ENCODE measurements around the gene LRMDA. TPM values are rescaled to one million over a fixed set of nuclear protein-coding genes. Genes with fewer than 3 reads are reported as not detected.

The LRMDA gene
- total RNA-seq, 1 donor from 2014 or later: not detected

DNA sequence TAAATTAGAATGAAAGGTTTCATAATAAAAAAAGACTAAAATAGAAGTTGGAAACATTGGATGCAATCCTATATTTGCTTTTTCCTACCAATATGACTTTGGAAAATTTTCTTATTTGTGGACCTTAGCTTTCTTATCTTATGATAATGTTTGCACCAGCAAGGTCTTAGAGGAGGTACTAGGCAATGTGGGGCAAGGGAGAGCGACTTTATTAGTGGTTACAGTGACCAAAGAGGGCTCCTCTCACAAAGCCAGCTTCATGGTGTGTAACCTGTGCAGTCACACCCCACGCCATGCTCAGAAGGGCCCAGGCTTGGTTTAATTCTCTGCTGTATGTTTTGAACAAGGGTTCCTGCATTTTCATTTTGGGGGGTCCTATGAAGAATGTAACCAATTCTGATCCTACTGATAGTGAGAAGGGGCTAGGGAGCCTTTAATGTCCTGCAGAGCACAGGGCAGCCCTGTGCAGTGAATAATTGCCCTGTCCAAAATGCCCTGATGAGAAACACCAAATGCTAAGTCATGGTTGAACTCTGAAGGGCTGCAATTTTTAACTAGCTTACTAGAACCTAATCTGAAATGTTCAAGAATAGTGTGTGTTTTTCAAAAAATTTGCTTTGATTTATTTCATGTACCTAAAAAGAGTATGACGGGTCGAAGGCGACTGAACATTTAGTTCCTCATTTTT lies 1047.8 kb downstream of the LRMDA start:
- ATAC-seq (ENCODE audit: low read depth) (no peak), DNase-seq (no peak)
- ChIA-PET CTCF (no interaction called here), POLR2A (no interaction called here)
- no peaks in the 10 kb centered on the region for H3K4me1 Mint-ChIP-seq
- H3K36me3 Mint-ChIP-seq (ENCODE audit: low read depth): no peaks in the 10 kb centered on the region
- no peak for TF ChIP-seq CTCF (IDR thresholded peaks at IDR 0.05)
- intact Hi-C loops (cut with micrococcal nuclease): no loop called here
- no peak overlapping the region for H3K27ac Mint-ChIP-seq
- H3K27me3 Mint-ChIP-seq: no peaks in the 10 kb centered on the region
- H3K4me3 Mint-ChIP-seq: no peak overlapping the region
- H3K9me3 Mint-ChIP-seq: peaks cover 6% of the 10 kb centered on the region

GRCh38 chr10:76481178-76481577 lies 1049.8 kb downstream of the LRMDA start:
- H3K9me3 Mint-ChIP-seq: peaks cover 4% of the 10 kb centered on the region
- H3K27me3 Mint-ChIP-seq: no peaks in the 10 kb centered on the region
- no peak overlapping the region for H3K4me3 Mint-ChIP-seq
- no peak for TF ChIP-seq CTCF (IDR thresholded peaks at IDR 0.05)
- no peaks in the 10 kb centered on the region for H3K36me3 Mint-ChIP-seq (ENCODE audit: low read depth)
- ChIA-PET CTCF (no interaction called here), POLR2A (no interaction called here)
- H3K27ac Mint-ChIP-seq: no peak overlapping the region
- no peaks in the 10 kb centered on the region for H3K4me1 Mint-ChIP-seq
- no peak for ATAC-seq (ENCODE audit: low read depth)
- DNase-seq: no peak
- intact Hi-C loops (cut with micrococcal nuclease): no loop called here

GRCh38 chr10:76487582-76487981 lies 1056.2 kb downstream of the LRMDA start:
- no peaks in the 10 kb centered on the region for H3K36me3 Mint-ChIP-seq (ENCODE audit: low read depth)
- H3K27ac Mint-ChIP-seq: no peak overlapping the region
- TF ChIP-seq CTCF (IDR thresholded peaks at IDR 0.05): no peak

GRCh38 chr10:76488602-76489001 lies 1057.2 kb downstream of the LRMDA start:
- ATAC-seq (ENCODE audit: low read depth) (no peak), DNase-seq (no peak)
- H3K9me3 Mint-ChIP-seq: peaks cover 9% of the 10 kb centered on the region
- CTCF ChIA-PET: no interaction called here
- H3K36me3 Mint-ChIP-seq (ENCODE audit: low read depth): no peaks in the 10 kb centered on the region
- POLR2A ChIA-PET: no interaction called here
- intact Hi-C loops (cut with micrococcal nuclease): no loop called here
- no peaks in the 10 kb centered on the region for H3K4me1 Mint-ChIP-seq
- H3K27me3 Mint-ChIP-seq: no peaks in the 10 kb centered on the region
- H3K4me3 Mint-ChIP-seq: no peak overlapping the region
- TF ChIP-seq CTCF (IDR thresholded peaks at IDR 0.05): no peak
- H3K27ac Mint-ChIP-seq: no peak overlapping the region

More at GRCh38 chr10:76487582-76487981, 1056.2 kb downstream of the LRMDA start:
- ChIA-PET POLR2A (no interaction called here), CTCF (no interaction called here)
- Mint-ChIP-seq H3K4me1 (no peaks in the 10 kb centered on the region), H3K9me3 (peaks cover 7% of the 10 kb centered on the region), H3K4me3 (no peak overlapping the region), H3K27me3 (no peaks in the 10 kb centered on the region)
- ATAC-seq (ENCODE audit: low read depth) (no peak), DNase-seq (no peak)
- intact Hi-C loops (cut with micrococcal nuclease): no loop called here

DNA sequence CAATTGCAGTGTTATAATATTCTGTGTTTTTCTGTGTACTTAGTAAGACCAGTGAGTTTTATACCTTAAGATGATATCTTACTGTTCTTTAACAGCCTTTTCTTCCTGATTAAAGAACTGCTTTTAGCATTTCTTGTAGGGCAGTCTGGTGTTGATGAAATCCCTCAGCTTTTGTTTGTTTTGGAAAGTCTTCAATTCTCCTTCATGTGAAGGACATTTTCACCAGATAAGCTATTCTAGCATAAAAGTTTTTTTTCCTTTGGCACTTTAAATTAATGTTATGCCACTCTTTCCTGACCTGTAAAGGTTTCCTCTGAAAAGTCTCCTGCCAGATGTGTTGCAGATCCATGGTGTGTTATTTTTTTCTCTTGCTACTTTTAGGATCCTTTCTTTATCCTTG lies 1059.8 kb downstream of the LRMDA start:
- Mint-ChIP-seq H3K9me3 (peaks cover 9% of the 10 kb centered on the region), H3K27ac (no peak overlapping the region), H3K27me3 (no peaks in the 10 kb centered on the region), H3K4me1 (no peaks in the 10 kb centered on the region), H3K4me3 (no peak overlapping the region), H3K36me3 (ENCODE audit: low read depth) (no peaks in the 10 kb centered on the region)
- no peak for TF ChIP-seq CTCF (IDR thresholded peaks at IDR 0.05)
- intact Hi-C loops (cut with micrococcal nuclease): no loop called here
- CTCF ChIA-PET: no interaction called here
- DNase-seq (no peak), ATAC-seq (ENCODE audit: low read depth) (no peak)
- POLR2A ChIA-PET: no interaction called here

Measured in activated B cell treated with CpG ODN at 0.5 μM for 24 hours (primary cell).